Thyroid gland (tissue), 4 donors: ENCODE data around the gene TMEM82.

Experiments used
- POLR2A ChIP-seq, 2 donors: fragments of 450-650 bp; IDR thresholded peaks; one replicate each; pipeline ENCODE4 v1.6.1; 2017; ENCODE audit warnings: antibody characterized with exemption in 2 of 2, mild to moderate bottlenecking in 2 of 2, moderate library complexity in 1 of 2
- TF ChIP-seq, protein P1 (sequence below), 6 experiments: fragments of 200-600 bp in 3 of 6; fragments of 450-650 bp in 3 of 6; sonication (generic) in 3 of 6; IDR thresholded peaks; one replicate each; pipeline ENCODE4 v1.5.1; 2016 to 2019; ENCODE audit warnings: antibody characterized with exemption in 6 of 6, mild to moderate bottlenecking in 2 of 6, inconsistent platforms in 1 of 6, moderate library complexity in 1 of 6

- TF ChIP-seq POLR2A (IDR thresholded peaks at IDR 0.05): no peak
- TF ChIP-seq, protein P1, sequence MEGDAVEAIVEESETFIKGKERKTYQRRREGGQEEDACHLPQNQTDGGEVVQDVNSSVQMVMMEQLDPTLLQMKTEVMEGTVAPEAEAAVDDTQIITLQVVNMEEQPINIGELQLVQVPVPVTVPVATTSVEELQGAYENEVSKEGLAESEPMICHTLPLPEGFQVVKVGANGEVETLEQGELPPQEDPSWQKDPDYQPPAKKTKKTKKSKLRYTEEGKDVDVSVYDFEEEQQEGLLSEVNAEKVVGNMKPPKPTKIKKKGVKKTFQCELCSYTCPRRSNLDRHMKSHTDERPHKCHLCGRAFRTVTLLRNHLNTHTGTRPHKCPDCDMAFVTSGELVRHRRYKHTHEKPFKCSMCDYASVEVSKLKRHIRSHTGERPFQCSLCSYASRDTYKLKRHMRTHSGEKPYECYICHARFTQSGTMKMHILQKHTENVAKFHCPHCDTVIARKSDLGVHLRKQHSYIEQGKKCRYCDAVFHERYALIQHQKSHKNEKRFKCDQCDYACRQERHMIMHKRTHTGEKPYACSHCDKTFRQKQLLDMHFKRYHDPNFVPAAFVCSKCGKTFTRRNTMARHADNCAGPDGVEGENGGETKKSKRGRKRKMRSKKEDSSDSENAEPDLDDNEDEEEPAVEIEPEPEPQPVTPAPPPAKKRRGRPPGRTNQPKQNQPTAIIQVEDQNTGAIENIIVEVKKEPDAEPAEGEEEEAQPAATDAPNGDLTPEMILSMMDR (IDR thresholded peaks at IDR 0.05): no peak
These were observed 15.3 kb upstream of the TMEM82 start for GRCh38 chr1:15727021-15727420.
